HG03139 (cell line): ENCODE measurements around the gene FZD8.

Experiments
- ATAC-seq: cut with Tn5 transposase; IDR thresholded peaks from one replicate; pipeline ENCODE4 v1.9.1; 2021; ENCODE audit not compliant: unreplicated experiment

The FZD8 gene

DNA sequence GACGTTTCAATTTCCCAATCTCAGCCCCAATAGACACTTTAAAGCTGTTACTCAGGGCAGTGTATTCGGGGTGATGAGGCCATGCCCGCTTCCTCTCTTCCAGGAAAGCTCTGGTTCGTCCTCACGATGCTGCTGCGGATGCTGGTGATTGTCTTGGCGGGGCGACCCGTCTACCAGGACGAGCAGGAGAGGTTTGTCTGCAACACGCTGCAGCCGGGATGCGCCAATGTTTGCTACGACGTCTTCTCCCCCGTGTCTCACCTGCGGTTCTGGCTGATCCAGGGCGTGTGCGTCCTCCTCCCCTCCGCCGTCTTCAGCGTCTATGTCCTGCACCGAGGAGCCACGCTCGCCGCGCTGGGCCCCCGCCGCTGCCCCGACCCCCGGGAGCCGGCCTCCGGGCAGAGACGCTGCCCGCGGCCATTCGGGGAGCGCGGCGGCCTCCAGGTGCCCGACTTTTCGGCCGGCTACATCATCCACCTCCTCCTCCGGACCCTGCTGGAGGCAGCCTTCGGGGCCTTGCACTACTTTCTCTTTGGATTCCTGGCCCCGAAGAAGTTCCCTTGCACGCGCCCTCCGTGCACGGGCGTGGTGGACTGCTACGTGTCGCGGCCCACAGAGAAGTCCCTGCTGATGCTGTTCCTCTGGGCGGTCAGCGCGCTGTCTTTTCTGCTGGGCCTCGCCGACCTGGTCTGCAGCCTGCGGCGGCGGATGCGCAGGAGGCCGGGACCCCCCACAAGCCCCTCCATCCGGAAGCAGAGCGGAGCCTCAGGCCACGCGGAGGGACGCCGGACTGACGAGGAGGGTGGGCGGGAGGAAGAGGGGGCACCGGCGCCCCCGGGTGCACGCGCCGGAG lies 34.4 kb downstream of the FZD8 start:
- ATAC-seq, result no peak

GRCh38 chr10:35606430-35606829 lies 35.7 kb downstream of the FZD8 start:
- no peak for ATAC-seq

GRCh38 chr10:35605191-35605590 lies 36.9 kb downstream of the FZD8 start, which contains the start of gene GJD4:
Gene GJD4, plus strand, starts transcription at chr10:35605341. Its CDS starts 227 bp downstream, at chr10:35605568.
- no peak for ATAC-seq

- ATAC-seq, result no peak
Measured at GRCh38 chr10:35600193-35600592, 41.9 kb downstream of the FZD8 start.

- ATAC-seq, result no peak
Measured at GRCh38 chr10:35598379-35598778, 43.7 kb downstream of the FZD8 start.

GRCh38 chr10:35595106-35595505 lies 47.0 kb downstream of the FZD8 start:
- ATAC-seq, result no peak

GRCh38 chr10:35594115-35595079 lies 47.7 kb downstream of the FZD8 start:
- no peak for ATAC-seq

- no peak for ATAC-seq
Measured at GRCh38 chr10:35592441-35592840, 49.7 kb downstream of the FZD8 start.

GRCh38 chr10:35588836-35589235 lies 53.3 kb downstream of the FZD8 start:
- no peak for ATAC-seq
